GM12891 (cell line): Measurements from ENCODE around the gene GEMIN5. TPM values are rescaled to one million over a fixed set of nuclear protein-coding genes. Genes with fewer than 3 reads are reported as not detected.
A peak's percentile ranks its signal among the peaks of the same experiment; 100 is the strongest.
"Not testable (repeated sequence)": the region's sequence is repeated elsewhere in the genome, so short reads cannot be mapped to it uniquely, and the experiment has no call there.

Source experiments
- DNase-seq: peaks from one replicate; pipeline ENCODE4 v3.0.0; 2011; ENCODE audit warnings: low spot score; ENCODE audit not compliant: insufficient read length
- FAIRE-seq: peaks from 2 replicates; lab custom pipeline; 2011; peaks lifted over from hg19 to GRCh38; lab: Jason Lieb, UNC
- PAX5 ChIP-seq: IDR thresholded peaks from 2 replicates; pipeline ENCODE4 v1.6.1; 2011; ENCODE audit warnings: low read length, moderate library complexity, mild to moderate bottlenecking; ENCODE audit not compliant: insufficient read depth, severe bottlenecking
- POLR2A ChIP-seq: IDR thresholded peaks from 2 replicates; pipeline ENCODE4 v1.6.1; 2011; ENCODE audit warnings: low read depth, low read length, control low read depth
- POLR2AphosphoS5 ChIP-seq: IDR thresholded peaks from 2 replicates; pipeline ENCODE4 v1.6.1; 2011; ENCODE audit warnings: low read depth, low read length, control low read depth
- POU2F2 ChIP-seq: IDR thresholded peaks from 2 replicates; pipeline ENCODE4 v1.6.1; 2011; ENCODE audit warnings: low read depth, mild to moderate bottlenecking, control low read depth, low read length, moderate library complexity
- SPI1 ChIP-seq: IDR thresholded peaks from 2 replicates; pipeline ENCODE4 v1.6.1; 2011; ENCODE audit warnings: low read depth, low read length, control low read depth
- TAF1 ChIP-seq: IDR thresholded peaks from 2 replicates; pipeline ENCODE4 v1.6.1; 2011; ENCODE audit warnings: low read depth, low read length, control low read depth
- polyA plus RNA-seq: library from polyadenylated mRNA; unstranded; fragments of >200 nt; gene quantifications from one replicate; pipeline ENCODE4 v1.2.1, GENCODE V29; 2012; ENCODE audit warnings: low read depth, missing spikeins, inconsistent platforms; ENCODE audit not compliant: missing spikeins

GEMIN5 gene, protein sequence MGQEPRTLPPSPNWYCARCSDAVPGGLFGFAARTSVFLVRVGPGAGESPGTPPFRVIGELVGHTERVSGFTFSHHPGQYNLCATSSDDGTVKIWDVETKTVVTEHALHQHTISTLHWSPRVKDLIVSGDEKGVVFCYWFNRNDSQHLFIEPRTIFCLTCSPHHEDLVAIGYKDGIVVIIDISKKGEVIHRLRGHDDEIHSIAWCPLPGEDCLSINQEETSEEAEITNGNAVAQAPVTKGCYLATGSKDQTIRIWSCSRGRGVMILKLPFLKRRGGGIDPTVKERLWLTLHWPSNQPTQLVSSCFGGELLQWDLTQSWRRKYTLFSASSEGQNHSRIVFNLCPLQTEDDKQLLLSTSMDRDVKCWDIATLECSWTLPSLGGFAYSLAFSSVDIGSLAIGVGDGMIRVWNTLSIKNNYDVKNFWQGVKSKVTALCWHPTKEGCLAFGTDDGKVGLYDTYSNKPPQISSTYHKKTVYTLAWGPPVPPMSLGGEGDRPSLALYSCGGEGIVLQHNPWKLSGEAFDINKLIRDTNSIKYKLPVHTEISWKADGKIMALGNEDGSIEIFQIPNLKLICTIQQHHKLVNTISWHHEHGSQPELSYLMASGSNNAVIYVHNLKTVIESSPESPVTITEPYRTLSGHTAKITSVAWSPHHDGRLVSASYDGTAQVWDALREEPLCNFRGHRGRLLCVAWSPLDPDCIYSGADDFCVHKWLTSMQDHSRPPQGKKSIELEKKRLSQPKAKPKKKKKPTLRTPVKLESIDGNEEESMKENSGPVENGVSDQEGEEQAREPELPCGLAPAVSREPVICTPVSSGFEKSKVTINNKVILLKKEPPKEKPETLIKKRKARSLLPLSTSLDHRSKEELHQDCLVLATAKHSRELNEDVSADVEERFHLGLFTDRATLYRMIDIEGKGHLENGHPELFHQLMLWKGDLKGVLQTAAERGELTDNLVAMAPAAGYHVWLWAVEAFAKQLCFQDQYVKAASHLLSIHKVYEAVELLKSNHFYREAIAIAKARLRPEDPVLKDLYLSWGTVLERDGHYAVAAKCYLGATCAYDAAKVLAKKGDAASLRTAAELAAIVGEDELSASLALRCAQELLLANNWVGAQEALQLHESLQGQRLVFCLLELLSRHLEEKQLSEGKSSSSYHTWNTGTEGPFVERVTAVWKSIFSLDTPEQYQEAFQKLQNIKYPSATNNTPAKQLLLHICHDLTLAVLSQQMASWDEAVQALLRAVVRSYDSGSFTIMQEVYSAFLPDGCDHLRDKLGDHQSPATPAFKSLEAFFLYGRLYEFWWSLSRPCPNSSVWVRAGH (N-terminal part only)
- polyA plus RNA-seq, result 7.6 TPM

DNA sequence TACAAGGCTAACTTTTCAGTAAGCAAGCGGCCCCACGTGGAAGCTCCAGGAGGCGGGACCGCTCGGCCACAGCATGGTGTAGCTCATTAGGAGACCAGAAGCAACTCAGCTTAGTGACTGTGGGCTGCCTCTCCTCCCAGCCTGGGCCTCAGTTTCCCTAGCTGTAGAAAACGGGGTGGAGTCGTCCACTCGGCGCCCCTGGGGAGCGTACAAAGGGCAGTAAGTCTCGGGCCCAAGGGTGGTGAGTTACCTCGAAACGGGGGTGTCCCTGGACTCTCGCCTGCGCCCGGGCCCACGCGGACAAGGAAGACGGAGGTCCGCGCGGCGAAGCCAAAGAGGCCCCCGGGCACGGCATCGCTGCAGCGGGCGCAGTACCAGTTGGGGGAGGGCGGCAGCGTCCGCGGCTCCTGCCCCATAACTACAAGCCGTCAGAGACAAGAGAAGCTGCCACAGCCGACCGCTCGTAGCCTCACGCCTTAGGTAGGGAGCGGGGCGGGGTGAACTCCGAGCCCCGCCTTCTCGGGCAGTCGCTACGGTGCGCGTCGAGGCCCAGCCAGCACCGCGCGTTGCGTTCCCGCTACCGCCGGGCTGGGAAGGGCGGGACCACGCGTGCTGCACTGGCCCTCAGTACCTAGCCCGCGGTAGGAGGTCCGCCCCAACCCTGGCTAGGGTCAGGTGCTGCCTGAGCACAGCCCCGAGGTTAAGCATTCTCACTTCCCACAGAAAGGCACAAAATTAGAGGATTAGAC, at the start of gene GEMIN5:
TSS of gene GEMIN5 (minus strand) at position 494 of the 749 bp plus-strand sequence. CDS start at position 416, 78 bp downstream.
- peak; percentile 83 for DNase-seq
- FAIRE-seq, result peak; percentile 93
- TF ChIP-seq POLR2AphosphoS5, result peak; percentile 71
- no peak for TF ChIP-seq PAX5
- TF ChIP-seq TAF1, result 0 out of 2 replicates have a peak, but pooled peaks have one; percentile 38
- TF ChIP-seq SPI1, result no peak
- TF ChIP-seq POLR2A, result peak; percentile 57; the same call in 1 of the 2 replicates
- TF ChIP-seq POU2F2, result no peak

DNA sequence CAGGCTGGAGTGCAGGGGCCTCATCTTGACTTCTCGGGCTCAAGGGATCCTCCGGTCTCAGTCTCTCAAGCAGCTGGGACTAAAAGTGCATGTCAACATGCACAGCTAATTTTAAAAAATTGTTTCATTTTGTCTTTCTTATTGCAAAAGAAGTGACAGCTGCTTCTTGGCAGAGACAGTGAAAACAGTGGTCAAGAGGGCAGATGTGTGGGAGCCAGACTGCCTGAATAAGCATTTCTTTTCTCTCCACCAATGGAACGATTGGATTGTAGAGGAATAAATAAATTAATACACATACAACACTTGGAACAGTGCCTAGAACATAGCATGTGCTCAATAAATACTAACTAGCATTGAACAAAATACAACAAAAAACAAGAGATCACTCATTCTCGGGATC, 48.1 kb upstream of the GEMIN5 start:
- no peak for DNase-seq
- TF ChIP-seq POU2F2 (no peak), SPI1 (no peak), POLR2A (no peak), TAF1 (no peak), POLR2AphosphoS5 (no peak), PAX5 (no peak)
- no peak for FAIRE-seq

DNA sequence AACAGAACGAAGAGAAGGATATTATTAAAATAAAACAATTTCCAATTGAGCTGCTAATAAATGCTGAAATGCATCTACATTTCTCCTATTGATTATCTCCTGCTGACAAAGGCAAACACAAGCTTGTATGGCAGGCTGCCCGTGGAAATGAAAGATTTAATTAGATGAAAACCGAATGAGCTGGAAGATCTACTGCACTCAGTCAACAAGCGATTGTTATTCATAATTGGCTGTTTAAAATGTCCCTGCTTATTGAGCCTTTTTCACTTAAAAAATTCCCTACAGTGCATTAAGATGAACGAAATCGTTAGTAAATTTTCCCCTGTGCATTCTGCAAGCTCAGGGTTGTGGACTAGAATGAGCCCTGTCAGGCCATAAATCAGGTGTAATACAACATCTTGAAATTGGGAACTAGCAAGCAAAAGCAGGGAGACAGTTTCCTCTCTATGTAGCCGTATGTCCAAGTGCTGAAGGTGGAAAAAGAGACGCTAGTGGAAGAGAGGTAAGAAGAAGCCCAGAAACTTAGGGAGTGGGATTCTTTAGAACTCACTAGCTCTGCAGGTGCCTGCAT, 47.0 kb upstream of the GEMIN5 start:
- FAIRE-seq, result no peak
- DNase-seq, result no peak
- no peak for TF ChIP-seq POU2F2
- TF ChIP-seq SPI1, result no peak
- TF ChIP-seq POLR2A, result no peak
- no peak for TF ChIP-seq POLR2AphosphoS5
- no peak for TF ChIP-seq TAF1
- TF ChIP-seq PAX5, result no peak

DNA sequence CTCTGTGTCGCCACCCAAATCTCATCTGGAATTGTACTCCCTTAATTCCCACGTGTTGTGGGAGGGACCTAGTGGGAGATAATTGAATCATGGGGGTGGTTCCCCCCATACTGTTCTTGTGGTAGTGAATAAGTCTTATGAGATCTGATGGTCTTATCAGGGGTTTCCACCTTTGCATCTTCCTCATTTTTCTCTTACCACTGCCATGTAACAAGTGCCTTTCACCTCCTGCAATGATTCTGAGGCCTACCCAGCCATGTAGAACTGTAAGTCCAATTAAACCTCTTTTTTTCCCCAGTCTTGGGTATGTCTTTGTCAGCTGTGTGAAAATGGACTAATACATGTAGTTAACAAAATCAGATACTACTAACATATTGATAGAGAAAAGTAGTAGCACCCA, 40.3 kb upstream of the GEMIN5 start:
- DNase-seq, FAIRE-seq: not testable (repeated sequence)

DNA sequence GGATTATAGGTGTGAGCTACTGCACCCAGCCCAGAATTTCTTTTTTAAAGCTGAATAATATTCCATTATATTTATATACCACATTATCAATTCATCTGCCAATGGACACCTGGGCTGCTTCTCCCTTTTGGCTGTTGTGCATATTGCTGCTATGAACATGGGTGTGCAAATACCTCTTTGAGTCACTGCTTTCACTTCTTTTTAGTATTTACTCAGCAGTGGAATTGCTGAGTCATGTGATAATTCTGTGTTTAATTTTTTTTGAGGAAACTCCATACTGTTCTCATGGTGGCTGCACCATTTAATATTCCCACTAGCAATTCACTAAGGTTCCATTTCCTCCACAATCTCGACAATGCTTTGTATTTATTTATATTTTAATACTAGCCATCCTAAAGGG, 39.4 kb upstream of the GEMIN5 start:
- FAIRE-seq (no peak), DNase-seq (no peak)

DNA sequence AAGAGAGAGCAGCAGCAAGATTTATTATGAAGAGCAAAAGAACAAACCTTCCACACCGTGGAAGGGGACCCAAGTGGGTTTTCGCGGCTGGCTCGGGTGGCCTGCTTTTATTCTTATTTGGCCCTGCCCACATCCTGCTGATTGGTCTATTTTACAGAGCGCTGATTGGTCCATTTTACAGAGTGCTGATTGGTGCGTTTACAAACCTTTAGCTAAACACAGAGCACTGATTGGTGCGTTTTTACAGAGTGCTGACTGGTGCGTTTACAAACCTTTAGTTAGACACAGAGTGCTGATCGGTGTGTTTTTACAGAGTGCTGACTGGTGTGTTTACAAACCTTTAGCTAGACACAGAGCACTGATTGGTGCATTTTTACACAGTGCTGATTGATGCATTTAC, 38.1 kb upstream of the GEMIN5 start:
- DNase-seq, FAIRE-seq: not testable (repeated sequence)

More for the DNA sequence above, 39.4 kb upstream of the GEMIN5 start:
- TF ChIP-seq SPI1, result peak; percentile 21; the same call in 1 of the 2 replicates
- TF ChIP-seq POLR2AphosphoS5, result no peak

DNA sequence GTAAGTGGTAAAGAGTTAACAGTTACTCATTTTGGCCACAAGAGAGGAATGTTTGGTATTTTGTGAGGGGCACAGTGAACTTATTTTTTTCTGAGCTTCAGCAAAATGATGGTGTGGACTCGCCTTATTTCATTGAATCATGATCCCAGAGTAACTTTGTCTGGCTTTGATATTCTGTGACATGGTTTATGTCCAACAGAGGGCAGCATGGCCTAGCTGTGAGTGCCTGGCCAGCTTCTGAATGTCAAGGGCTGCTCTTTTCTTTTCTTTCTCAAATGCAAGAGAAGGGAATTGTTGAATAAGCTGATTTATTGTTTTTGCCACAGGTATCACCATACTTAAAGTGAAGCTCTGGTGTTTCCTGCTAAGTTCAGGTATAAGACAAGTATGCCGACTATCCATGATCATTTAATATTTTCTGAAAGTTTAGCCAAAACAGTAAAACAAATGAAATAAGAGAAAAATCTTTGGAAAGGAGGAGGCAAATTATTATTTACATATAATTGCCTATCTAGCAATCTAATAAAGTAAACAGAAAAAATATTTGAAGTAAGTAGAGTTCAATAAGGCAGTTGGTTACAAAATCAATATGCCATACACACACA, 34.6 kb upstream of the GEMIN5 start:
- TF ChIP-seq SPI1 (no peak), TAF1 (no peak), PAX5 (no peak), POLR2A (no peak), POLR2AphosphoS5 (no peak), POU2F2 (no peak)
- DNase-seq (no peak), FAIRE-seq (no peak)

DNA sequence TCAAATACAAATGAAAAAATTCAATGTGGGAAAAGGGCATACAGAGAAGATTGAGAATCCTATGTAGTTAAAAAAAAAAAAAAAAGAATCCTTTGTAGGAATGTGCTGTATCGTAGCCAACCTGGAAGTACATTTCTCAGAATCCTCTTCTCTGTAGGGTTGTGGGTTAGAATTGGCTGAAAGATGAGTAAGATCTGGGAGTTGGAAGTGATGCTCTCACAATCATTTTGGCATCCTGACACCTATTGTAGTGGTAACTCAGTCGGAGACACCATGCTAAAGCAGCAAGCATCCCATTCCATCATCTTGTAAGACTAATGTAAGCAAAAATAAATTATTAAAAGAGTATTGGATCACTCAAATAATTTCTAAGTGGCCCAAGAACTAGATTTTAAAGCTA, 33.5 kb upstream of the GEMIN5 start:
- FAIRE-seq, result no peak

DNA sequence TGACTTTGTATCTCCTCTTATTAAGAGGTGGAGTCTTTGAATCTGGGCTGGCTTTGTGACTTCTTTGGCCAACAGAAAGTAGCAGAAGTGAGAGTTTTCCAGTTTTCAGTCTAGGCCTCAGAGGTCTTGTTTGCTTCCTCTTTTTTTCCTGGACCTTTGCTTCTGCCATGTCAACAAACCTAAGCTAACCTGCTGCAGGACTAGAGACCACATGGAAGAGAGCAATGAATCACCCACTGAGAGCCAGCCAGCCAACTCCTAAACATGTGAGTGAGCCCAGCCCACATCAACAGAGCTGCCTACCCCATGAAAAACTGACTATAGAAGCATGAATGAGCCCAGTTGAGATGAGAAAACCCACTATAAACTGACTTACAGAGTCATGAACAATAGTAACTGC, 32.7 kb upstream of the GEMIN5 start:
- TF ChIP-seq POLR2A (no peak), POLR2AphosphoS5 (no peak), PAX5 (no peak), SPI1 (no peak), POU2F2 (no peak), TAF1 (no peak)
- DNase-seq, result no peak
- FAIRE-seq, result no peak

More for the DNA sequence above, 33.5 kb upstream of the GEMIN5 start:
- TF ChIP-seq POU2F2 (no peak), PAX5 (no peak)
- DNase-seq, result no peak
